RPMI7951 (cell line): Measurements from ENCODE around the gene TNFRSF1A. TPM values are rescaled to one million over a fixed set of nuclear protein-coding genes. Genes with fewer than 3 reads are reported as not detected.

ENCODE experiments used
- DNase-seq: peaks from one replicate; pipeline ENCODE4 v3.0.0-alpha.2; 2012; ENCODE audit warnings: low read depth
- total RNA-seq: library from RNA; depleted of rRNA; stranded (reverse); fragments of >200 nt; shearing (Covaris generic); gene quantifications from 2 replicates; pipeline ENCODE4 v1.2.3, GENCODE V29; 2014; rRNA removed

The TNFRSF1A gene
- total RNA-seq = 91.2 and 124 TPM in 2 replicates

GRCh38 chr12:6341417-6342139 lies at the start of gene TNFRSF1A:
Gene TNFRSF1A, minus strand, starts transcription at chr12:6342076. Its CDS starts 262 bp downstream, at chr12:6341814.
- DNase-seq = peak; percentile 79

GRCh38 chr12:6391013-6391412 lies 49.1 kb upstream of the TNFRSF1A start:
- DNase-seq = no peak

DNA sequence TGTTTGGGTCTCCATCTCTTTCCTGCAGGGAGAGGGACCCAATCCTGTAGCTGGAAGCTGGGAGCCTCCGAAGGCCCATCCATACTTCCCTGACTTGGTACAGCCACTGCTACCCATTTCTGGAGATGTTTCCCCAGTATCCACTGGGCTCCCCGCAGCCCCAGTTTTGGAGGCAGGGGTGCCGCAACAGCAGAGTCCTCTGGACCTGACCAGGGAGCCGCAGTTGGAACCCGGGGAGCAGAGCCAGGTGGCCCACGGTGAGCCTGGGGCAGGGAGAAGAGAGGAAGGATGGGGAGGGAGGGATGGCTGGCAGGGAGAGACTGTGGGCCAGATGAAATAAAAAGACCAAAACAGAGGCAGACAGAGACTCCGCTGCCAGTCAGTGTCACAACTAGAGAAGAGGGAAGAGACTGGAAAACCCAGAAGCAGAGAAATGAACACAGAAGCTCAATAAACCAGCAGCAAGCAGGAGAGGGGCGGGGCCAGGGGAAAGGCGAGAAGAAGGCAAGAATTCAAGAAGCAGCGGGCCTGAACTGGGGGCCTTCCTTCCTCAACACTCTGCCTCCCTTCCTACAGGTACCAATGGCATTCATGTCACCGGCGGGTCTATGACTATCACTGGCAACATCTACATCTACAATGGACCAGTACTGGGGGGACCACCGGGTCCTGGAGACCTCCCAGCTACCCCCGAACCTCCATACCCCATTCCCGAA lies 48.4 kb upstream of the TNFRSF1A start:
- DNase-seq = no peak

DNA sequence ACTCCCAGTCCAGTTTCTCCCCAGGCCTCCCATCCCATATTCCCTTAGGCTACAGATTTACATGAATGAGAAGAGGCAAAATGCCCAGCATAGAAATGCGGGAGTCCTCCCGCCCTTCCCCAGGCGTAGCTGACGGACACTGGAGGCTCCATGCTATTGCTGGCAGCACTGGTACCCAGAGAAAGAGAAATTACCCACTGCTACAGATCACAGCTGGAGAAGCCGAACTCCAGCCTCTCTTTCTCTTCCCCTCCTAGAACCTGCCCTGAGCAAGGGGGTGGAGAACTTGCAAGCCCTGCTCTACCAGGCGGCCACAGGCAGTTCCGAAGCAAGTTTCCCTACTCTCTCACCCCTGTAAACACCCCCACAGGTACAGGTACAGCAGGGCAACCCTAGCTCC lies 45.7 kb upstream of the TNFRSF1A start:
- no peak for DNase-seq

GRCh38 chr12:6386491-6386890 lies 44.6 kb upstream of the TNFRSF1A start:
- no peak for DNase-seq

DNA sequence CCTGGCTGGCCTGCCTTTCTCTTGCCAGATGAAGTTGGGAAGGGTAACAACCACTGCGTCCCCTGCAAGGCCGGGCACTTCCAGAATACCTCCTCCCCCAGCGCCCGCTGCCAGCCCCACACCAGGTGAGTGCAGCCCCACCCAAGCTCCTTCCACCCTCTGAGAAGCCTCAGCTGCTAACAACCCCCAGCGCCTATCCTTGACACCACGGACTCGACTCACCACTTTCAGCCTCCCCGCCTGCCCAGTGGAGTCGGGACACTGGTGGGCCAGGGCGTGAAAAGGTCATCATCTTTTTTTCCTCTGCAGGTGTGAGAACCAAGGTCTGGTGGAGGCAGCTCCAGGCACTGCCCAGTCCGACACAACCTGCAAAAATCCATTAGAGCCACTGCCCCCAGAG lies 44.2 kb upstream of the TNFRSF1A start:
- DNase-seq = no peak

GRCh38 chr12:6384499-6385436 lies 42.9 kb upstream of the TNFRSF1A start:
- peak; percentile 9 for DNase-seq

DNA sequence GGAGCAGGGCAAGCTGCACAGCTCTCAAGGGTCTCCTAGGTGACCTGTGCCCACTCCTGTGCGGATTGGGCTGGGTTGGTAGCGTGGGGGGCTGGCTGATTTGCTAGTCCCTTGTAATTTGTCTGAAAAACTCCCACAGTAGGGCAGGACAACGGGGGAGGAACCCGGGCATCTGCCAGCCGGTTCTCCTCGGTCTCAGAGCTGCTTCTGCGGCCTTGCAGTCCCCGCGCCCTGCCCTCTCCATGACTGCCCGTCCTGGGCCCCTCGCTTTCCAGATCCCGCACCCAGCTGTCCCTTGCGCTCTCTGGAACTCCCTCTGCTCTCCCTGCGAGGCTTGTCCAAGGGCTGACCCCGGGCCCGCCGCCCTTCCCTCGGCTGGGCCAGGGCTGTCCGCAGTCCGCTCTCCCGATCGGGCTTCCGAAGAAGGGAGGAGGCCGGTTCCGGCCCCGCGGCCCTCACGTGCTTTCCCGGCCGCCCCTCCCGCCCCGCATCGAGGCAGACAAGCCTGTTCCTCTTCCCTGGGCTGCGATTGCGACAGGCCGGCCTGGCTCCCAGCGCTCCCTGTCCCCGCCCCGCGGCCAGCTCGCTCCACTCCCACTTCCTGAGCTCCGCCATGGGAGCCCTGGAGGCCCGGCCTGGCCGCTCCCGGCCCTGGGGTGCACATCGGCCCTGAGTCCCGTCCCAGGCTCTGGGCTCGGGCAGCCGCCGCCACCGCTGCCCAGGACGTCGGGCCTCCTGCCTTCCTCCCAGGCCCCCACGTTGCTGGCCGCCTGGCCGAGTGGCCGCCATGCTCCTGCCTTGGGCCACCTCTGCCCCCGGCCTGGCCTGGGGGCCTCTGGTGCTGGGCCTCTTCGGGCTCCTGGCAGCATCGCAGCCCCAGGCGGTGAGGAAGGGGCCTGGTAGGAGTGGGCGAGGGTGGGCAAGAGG lies 42.0 kb upstream of the TNFRSF1A start, which contains the start of gene LTBR:
Gene LTBR (plus strand): TSS at position 591 of the 927 bp plus-strand sequence. CDS start 197 bp downstream, at position 788.
- DNase-seq = peak; percentile 91

GRCh38 chr12:6382982-6383381 lies 41.1 kb upstream of the TNFRSF1A start:
- DNase-seq = no peak

DNA sequence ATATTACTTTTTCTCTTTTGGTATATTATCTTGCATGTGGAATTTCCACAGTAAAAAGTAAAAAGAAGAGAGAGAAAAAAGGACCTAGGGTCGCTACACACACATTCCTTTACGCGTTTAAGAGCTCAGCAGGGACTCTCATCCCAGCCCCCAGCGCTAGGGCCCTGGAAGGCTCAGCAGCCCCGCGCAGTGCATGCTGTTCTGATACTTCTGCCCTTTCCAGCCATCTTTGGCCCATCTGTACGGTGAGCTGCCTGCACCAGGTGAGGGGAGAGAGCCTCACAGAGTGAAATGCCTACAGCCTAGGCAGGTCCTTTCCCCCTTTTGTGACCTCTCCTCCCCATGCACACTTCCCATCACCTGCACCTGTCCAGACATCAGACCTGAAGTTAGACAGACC lies 40.5 kb upstream of the TNFRSF1A start:
- no peak for DNase-seq

DNA sequence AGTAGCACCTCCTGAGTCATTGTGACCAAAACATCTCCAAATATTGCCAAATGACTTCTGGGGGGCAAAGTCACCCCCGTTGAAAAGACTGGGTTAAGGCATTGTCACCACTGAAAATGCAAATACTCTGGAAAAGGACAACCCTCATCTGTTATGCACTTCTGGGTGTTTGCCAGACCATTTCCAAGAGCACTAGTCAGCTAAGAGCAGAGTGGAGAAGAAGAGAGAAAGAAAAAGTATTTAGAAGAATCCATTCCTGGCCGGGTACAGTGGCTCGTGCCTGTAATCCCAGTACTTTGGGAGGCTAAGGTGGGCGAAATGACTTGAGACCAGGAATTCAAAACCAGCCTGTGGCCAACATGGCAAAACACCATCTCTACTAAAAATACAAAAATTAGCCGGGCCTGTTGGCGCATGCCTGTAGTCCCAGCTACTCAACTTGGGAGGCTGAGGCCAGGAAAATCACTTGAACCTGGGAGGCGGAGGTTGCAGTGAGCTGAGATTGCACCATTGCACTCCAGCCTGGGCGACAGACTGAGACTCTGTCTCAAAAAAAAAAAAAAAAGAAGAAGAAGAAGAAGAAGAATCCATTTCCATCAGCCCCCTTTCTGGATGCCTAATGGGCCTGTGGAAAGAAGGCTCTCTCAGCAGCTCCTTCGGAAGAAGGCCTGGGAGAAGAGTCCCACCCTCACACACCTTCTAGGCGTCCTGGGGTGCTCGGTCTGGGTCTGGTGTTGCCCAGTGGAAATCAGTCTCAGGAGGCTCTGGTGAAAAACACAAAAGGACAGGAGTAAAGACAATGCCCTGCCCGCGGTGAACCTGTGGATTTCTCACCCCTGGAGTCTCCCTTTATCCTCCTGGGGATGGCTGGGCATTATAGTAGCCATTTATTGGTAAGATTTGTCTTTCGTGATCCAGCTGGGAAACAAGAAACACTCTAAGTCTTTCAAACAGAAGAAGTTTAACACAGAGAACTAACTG lies 38.6 kb upstream of the TNFRSF1A start:
- no peak for DNase-seq

DNA sequence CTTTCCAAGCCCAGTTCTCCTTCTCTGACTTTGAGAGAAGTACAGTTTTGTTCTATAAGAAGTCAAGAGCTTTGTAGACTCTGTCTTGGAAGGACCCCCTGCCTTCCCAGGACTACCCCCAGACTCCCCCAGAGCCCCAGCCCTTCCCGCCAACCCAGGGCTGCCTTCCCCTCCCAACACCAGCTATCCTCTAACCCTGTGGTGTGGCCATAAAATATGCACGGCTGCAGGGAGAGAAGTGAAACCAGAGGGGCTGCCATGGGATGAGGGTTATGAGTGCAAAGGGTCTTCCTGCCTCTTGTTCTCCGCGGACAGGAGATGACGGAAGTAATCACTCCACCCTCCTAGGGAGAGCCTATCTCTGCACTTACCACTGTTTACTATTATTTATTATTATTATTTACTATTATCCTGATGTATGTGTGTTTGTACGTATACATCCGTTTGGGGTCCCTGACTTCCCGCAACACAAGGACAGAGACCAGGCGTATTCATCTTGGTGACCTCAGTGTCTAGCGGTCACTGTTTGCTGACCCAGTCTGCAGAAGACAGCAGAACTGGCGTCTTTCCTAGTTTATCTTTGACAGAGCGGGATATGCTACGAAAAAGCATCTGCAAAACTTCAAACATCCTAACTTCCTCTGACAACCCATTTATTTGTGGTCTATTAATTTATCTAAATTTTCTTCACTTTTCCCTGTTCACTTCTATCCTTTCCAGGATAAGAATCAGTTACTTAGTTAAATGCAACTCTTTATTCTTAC lies 37.0 kb upstream of the TNFRSF1A start:
- DNase-seq = no peak

GRCh38 chr12:6377667-6377994 lies 35.8 kb upstream of the TNFRSF1A start:
- DNase-seq = no peak

- DNase-seq = no peak
Observed at GRCh38 chr12:6376870-6377666, 35.2 kb upstream of the TNFRSF1A start.

- peak; percentile 41 for DNase-seq
Observed at GRCh38 chr12:6376079-6376869, 34.4 kb upstream of the TNFRSF1A start.

DNA sequence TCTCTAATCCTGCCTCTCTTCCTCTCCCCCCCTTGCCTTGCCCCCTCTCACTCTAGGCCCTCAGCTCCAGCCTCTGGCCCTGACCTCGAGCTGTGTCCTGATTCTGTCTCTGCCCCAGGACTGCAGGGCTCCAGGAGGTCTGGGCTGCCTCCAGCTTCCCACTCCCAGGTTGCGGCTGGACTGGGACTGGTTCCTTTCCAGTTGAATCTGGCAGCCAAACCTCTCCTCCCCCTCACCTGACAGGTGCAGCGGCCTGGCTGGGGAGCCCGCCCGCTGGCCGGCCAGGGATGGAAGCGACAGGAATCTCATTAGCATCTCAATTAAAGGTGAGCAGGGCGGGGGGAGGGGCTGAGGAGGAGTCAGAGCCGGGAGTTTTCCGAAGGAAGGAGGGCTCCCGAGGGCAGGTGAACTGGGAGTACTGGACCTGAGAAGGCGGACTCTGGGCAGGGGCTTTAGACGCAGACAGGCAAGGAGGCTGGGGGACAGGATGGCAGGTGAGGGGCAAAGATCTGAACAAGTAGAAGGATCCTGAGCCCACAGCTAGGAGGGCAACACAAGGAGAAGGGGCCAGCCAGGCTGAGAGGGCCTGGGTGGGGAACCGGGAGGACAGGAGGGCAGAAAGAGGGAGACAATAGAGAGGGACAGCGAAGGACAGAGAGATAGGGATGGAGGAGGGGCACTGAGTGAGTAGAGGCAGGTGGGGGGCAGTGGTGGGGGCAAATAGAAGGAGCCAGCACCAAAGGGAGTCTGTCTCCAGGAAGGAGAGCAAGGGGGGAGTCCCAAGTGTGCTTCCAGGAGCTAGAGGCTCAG lies 33.6 kb upstream of the TNFRSF1A start, which contains the start of gene SCNN1A:
Gene SCNN1A (minus strand): TSS at position 295 of the 810 bp plus-strand sequence. CDS start 780 bp downstream, outside the sequence.
- DNase-seq = no peak
